Fibroblast of mammary gland (primary cell): ENCODE measurements around the gene YLPM1.
A peak's percentile ranks its signal among the peaks of the same experiment; 100 is the strongest.

Source experiments
- DNase-seq: peaks from one replicate; pipeline ENCODE4 v3.0.0-alpha.2; 2010; ENCODE audit warnings: low read depth
- H3K4me3 ChIP-seq: 2 replicates; pipeline ENCODE4 v1.5.1; 2011; ENCODE audit warnings: low read depth, mild to moderate bottlenecking, low read length, moderate library complexity; ENCODE audit not compliant: control insufficient read depth
- CTCF ChIP-seq: conservative IDR thresholded peaks from 2 replicates; pipeline ENCODE4 v1.5.1; 2011; ENCODE audit warnings: low read depth, low read length, inconsistent platforms; ENCODE audit not compliant: control insufficient read depth, insufficient read depth

The YLPM1 gene

GRCh38 chr14:74846968-74847665 lies 84.0 kb downstream of the YLPM1 start:
- DNase-seq: peak; percentile 82
- no peak for TF ChIP-seq CTCF
- H3K4me3 ChIP-seq: no peak overlapping the region

GRCh38 chr14:74848768-74849167 lies 85.7 kb downstream of the YLPM1 start:
- peak; percentile 56 for DNase-seq
- no peak for TF ChIP-seq CTCF
- H3K4me3 ChIP-seq: no peak overlapping the region

- TF ChIP-seq CTCF: no peak
- DNase-seq: peak; percentile 89
- H3K4me3 ChIP-seq: no peak overlapping the region
Observed at GRCh38 chr14:74852922-74853530, 89.9 kb downstream of the YLPM1 start.

GRCh38 chr14:74853581-74853980 lies 90.5 kb downstream of the YLPM1 start:
- no peak for TF ChIP-seq CTCF
- no peak overlapping the region for H3K4me3 ChIP-seq
- DNase-seq: no peak

- H3K4me3 ChIP-seq: no peak overlapping the region
- TF ChIP-seq CTCF: no peak
- DNase-seq: peak; percentile 41
Observed at GRCh38 chr14:74855021-74855420, 91.9 kb downstream of the YLPM1 start.

GRCh38 chr14:74855945-74856344 lies 92.8 kb downstream of the YLPM1 start:
- no peak overlapping the region for H3K4me3 ChIP-seq
- DNase-seq: no peak
- no peak for TF ChIP-seq CTCF
